Measurements from ENCODE around the gene NCAM2.

DNA sequence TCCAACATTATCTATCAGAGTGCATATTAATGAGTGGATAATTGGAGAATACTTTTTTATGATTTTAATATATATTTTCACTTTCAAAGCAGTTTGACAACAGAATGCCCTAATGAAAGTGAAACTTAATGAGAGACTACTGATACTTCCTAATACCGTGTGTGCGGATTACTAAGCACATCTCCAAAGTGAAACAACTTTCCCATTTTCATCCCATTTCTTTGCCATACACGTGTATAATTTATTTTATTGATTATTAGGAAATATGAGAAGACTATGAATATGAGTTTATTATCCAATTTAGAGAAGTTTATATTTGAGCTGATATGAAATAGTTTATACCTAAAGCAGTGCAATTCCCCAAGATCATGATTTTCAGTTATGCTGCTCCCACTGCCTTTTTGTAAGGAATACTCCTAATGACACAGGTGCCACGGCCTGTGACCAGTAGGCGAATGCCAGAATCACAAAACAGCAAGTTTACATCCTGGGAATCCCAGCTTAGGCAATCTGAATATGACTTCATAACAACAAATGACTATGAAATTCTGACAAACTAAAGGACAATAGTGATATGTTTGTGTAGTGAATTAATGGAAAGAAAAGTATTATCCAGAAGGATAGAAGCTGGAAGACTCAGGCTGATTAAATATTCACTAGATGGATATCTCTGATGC lies 202.9 kb downstream of the NCAM2 start:
- TF ChIP-seq, protein P1, sequence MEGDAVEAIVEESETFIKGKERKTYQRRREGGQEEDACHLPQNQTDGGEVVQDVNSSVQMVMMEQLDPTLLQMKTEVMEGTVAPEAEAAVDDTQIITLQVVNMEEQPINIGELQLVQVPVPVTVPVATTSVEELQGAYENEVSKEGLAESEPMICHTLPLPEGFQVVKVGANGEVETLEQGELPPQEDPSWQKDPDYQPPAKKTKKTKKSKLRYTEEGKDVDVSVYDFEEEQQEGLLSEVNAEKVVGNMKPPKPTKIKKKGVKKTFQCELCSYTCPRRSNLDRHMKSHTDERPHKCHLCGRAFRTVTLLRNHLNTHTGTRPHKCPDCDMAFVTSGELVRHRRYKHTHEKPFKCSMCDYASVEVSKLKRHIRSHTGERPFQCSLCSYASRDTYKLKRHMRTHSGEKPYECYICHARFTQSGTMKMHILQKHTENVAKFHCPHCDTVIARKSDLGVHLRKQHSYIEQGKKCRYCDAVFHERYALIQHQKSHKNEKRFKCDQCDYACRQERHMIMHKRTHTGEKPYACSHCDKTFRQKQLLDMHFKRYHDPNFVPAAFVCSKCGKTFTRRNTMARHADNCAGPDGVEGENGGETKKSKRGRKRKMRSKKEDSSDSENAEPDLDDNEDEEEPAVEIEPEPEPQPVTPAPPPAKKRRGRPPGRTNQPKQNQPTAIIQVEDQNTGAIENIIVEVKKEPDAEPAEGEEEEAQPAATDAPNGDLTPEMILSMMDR (conservative IDR thresholded peaks at IDR 0.05; ENCODE audit: low read depth, low read length) = no peak
- TF ChIP-seq EZH2 (IDR thresholded peaks at IDR 0.05; ENCODE audit: low read length, unreplicated experiment) = no peak
- no peak for TF ChIP-seq EZH2phosphoT487 (IDR thresholded peaks at IDR 0.05; ENCODE audit: borderline replicate concordance, low read length)

All from PC-3 (cell line).